K562 (cell line): ENCODE measurements around the gene ZNF565. TPM values are rescaled to one million over a fixed set of nuclear protein-coding genes. Genes with fewer than 3 reads are reported as not detected.

Experiments used
- ARID1B ChIP-seq: fragments of 450-650 bp; IDR thresholded peaks from 2 replicates; pipeline ENCODE4 v1.6.1; 2016; ENCODE audit warnings: antibody characterized with exemption, mild to moderate bottlenecking, inconsistent platforms
- ASH1L ChIP-seq: fragments of 450-650 bp; IDR thresholded peaks from 2 replicates; pipeline ENCODE4 v1.6.1; 2018; ENCODE audit warnings: borderline replicate concordance, mild to moderate bottlenecking, low read depth; ENCODE audit not compliant: partially characterized antibody
- ATF2 ChIP-seq: sonication (generic); formaldehyde crosslinking; IDR thresholded peaks from 2 replicates; pipeline ENCODE4 v1.8.1; 2022; ENCODE audit warnings: missing genetic modification reagents
- BACH1 ChIP-seq: fragments of 200-800 bp; sonication (Bioruptor generic); IDR thresholded peaks from 2 replicates; pipeline ENCODE4 v1.6.1; 2016; ENCODE audit warnings: missing genetic modification characterization, missing compliant biosample characterization
- BCOR ChIP-seq: fragments of 450-650 bp; IDR thresholded peaks from 2 replicates; pipeline ENCODE4 v1.6.1; 2016
- BHLHE40 ChIP-seq: IDR thresholded peaks from 2 replicates; pipeline ENCODE4 v1.6.1; 2011; ENCODE audit warnings: low read length, improper control_type of control experiment
- GATAD2A ChIP-seq: fragments of 450-650 bp; IDR thresholded peaks from 2 replicates; pipeline ENCODE4 v1.6.1; 2017
- HNRNPH1 ChIP-seq: fragments of 200-400 bp; formaldehyde crosslinking; optimal IDR thresholded peaks from 2 replicates; pipeline ENCODE3; 2017; ENCODE audit warnings: low read depth, mild to moderate bottlenecking, low read length, moderate library complexity
- MBD2 ChIP-seq: sonication (generic); IDR thresholded peaks from 2 replicates; pipeline ENCODE4 v1.6.1; 2016; ENCODE audit warnings: low read depth, borderline replicate concordance
- MED1 ChIP-seq: sonication (generic); formaldehyde crosslinking; IDR thresholded peaks from 2 replicates; pipeline ENCODE4 v1.8.1; 2023; ENCODE audit warnings: missing genetic modification reagents, borderline replicate concordance
- RFX7 ChIP-seq: fragments of 250-450 bp; sonication (Bioruptor Pico); IDR thresholded peaks from 2 replicates; pipeline ENCODE4 v1.5.1; 2021; ENCODE audit warnings: mild to moderate bottlenecking
- RREB1 ChIP-seq: fragments of 250-450 bp; sonication (Bioruptor Pico); IDR thresholded peaks from 2 replicates; pipeline ENCODE4 v1.4.0; 2020
- SMARCA5 ChIP-seq: fragments of 450-650 bp; IDR thresholded peaks from 2 replicates; pipeline ENCODE4 v1.6.1; 2016
- TRIM28 ChIP-seq: fragments of 450-650 bp; IDR thresholded peaks from 2 replicates; pipeline ENCODE4 v1.6.1; 2017
- UBTF ChIP-seq, 2 experiments: IDR thresholded peaks; 2 replicates each; pipeline ENCODE4 v1.6.1; 2012; ENCODE audit warnings: improper control_type of control experiment in 2 of 2, low read depth in 2 of 2, low read length in 2 of 2, borderline replicate concordance in 1 of 2
- YY1 ChIP-seq, 3 experiments: IDR thresholded peaks; 2 replicates each; pipeline ENCODE4 v1.6.1; 2011; ENCODE audit warnings: low read length in 2 of 3, mild to moderate bottlenecking in 2 of 3, moderate library complexity in 2 of 3, borderline replicate concordance in 1 of 3, control low read depth in 1 of 3, low read depth in 1 of 3; ENCODE audit not compliant: insufficient read depth in 3 of 3, insufficient replicate concordance in 2 of 3, control insufficient read depth in 1 of 3, insufficient read length in 1 of 3; ENCODE audit errors: extremely low read depth in 1 of 3
- ZNF274 ChIP-seq: IDR thresholded peaks from 2 replicates; pipeline ENCODE4 v1.6.1; 2011; ENCODE audit warnings: low read depth, mild to moderate bottlenecking, low read length, moderate library complexity, borderline replicate concordance
- ZNF696 ChIP-seq: fragments of 250-450 bp; sonication (Bioruptor Pico); conservative IDR thresholded peaks from 2 replicates; pipeline ENCODE4 v1.4.0; 2020; ENCODE audit warnings: mild to moderate bottlenecking, moderate library complexity
- ZNF75A ChIP-seq: fragments of 450-650 bp; formaldehyde crosslinking; IDR thresholded peaks from 2 replicates; pipeline ENCODE4 v1.4.0; 2020; ENCODE audit warnings: mild to moderate bottlenecking
- polyA plus RNA-seq, 8 experiments: library from polyadenylated mRNA; depleted of rRNA in 4 of 8; stranded (reverse) in 5 of 8; unstranded in 3 of 8; fragments of >200 nt; fragmentation: Nextera tagmentation in 2 of 8; fragmentation: Illumina TruSeq in 1 of 8; extraction: Ambion mirVana in 2 of 8; extraction: Trizol in 1 of 8; gene quantifications; 2 replicates each; pipeline versions ENCODE4 v1.2.1 to v1.2.3, GENCODE V29; 2011 to 2014; ENCODE audit warnings: inconsistent platforms in 1 of 8, missing spikeins in 1 of 8
- total RNA-seq, 7 experiments: library from RNA; depleted of rRNA in 6 of 7; stranded (reverse); fragments of >200 nt in 6 of 7; fragmentation: Illumina TruSeq in 2 of 7; extraction: Trizol in 2 of 7; gene quantifications; 2 replicates each; pipeline versions ENCODE4 v1.2.1 to v1.2.3, GENCODE V29; 2011 to 2021; ENCODE audit warnings: low replicate concordance in 1 of 7

Gene ZNF565
- total and polyA plus RNA-seq, 9 of the 15 experiments (the other 6 are each of a cell fraction or from before 2014, with no cell fraction given): 1.3 to 3.2 (median 2.6) TPM

GRCh38 chr19:36236946-36237310, 22.5 kb upstream of the ZNF565 start (continued):
- TF ChIP-seq ATF2 (CRISPR knock-in tag) (no peak), ZNF696 (CRISPR knock-in tag) (no peak), RFX7 (CRISPR knock-in tag) (no peak), ZNF75A (CRISPR knock-in tag) (peak; percentile 97), SMARCA5 (no peak), RREB1 (CRISPR knock-in tag) (no peak), ASH1L (peak; percentile 8), ARID1B (no peak), BCOR (no peak), MBD2 (no peak), BHLHE40 (no peak), TRIM28 (peak; percentile 62; the same call in 1 of the 2 replicates), ZNF274 (peak; percentile 83), MED1 (CRISPR knock-in tag) (no peak), HNRNPH1 (no peak), GATAD2A (no peak), UBTF (IDR thresholded peaks at IDR 0.05; ENCODE audit: borderline replicate concordance in 1 of 2, low read depth in 2 of 2, low read length in 2 of 2) (no peak), BACH1 (tag) (no peak), YY1 (IDR thresholded peaks at IDR 0.05; ENCODE audit: borderline replicate concordance in 1 of 3, control insufficient read depth in 1 of 3, extremely low read depth in 1 of 3, insufficient read depth in 3 of 3, insufficient read length in 1 of 3, insufficient replicate concordance in 2 of 3, low read depth in 1 of 3, low read length in 2 of 3) (no peak)
